GM12878 (cell line): ENCODE measurements around the gene PNMT. TPM values are rescaled to one million over a fixed set of nuclear protein-coding genes. Genes with fewer than 3 reads are reported as not detected.

Experiments
- BHLHE40 ChIP-seq, 2 experiments: fragments of 450-650 bp in 1 of 2; IDR thresholded peaks; 2 replicates each; pipeline ENCODE4 v1.6.1; 2011 to 2017; ENCODE audit warnings: low read depth in 2 of 2, borderline replicate concordance in 1 of 2, improper control_type of control experiment in 1 of 2, low read length in 1 of 2, mild to moderate bottlenecking in 1 of 2
- CHD2 ChIP-seq: IDR thresholded peaks from 2 replicates; pipeline ENCODE4 v1.6.1; 2011; ENCODE audit warnings: low read depth, low read length, improper control_type of control experiment, borderline replicate concordance
- CREB1 ChIP-seq: IDR thresholded peaks from 2 replicates; pipeline ENCODE4 v1.6.1; 2012; ENCODE audit warnings: low read depth, mild to moderate bottlenecking, inconsistent platforms
- ELK1 ChIP-seq: IDR thresholded peaks from 2 replicates; pipeline ENCODE4 v1.6.1; 2012; ENCODE audit warnings: low read depth, low read length, improper control_type of control experiment
- EP300 ChIP-seq, 2 experiments: fragments of 150-350 bp in 1 of 2; IDR thresholded peaks; 2 replicates each; pipeline ENCODE4 v1.6.1; 2011 to 2012; ENCODE audit warnings: low read depth in 2 of 2, low read length in 2 of 2, borderline replicate concordance in 1 of 2, improper control_type of control experiment in 1 of 2, inconsistent platforms in 1 of 2; ENCODE audit not compliant: control insufficient read depth in 1 of 2
- GABPA ChIP-seq: IDR thresholded peaks from 2 replicates; pipeline ENCODE4 v1.6.1; 2014; ENCODE audit warnings: antibody characterized with exemption, low read depth, mild to moderate bottlenecking, inconsistent platforms
- IRF4 ChIP-seq: IDR thresholded peaks from 2 replicates; pipeline ENCODE4 v1.6.1; 2011; ENCODE audit warnings: low read depth, low read length
- LARP7 ChIP-seq: fragments of 450-650 bp; IDR thresholded peaks from 2 replicates; pipeline ENCODE4 v1.6.1; 2017; ENCODE audit warnings: mild to moderate bottlenecking
- MXI1 ChIP-seq: fragments of 150-350 bp; IDR thresholded peaks from 2 replicates; pipeline ENCODE4 v1.6.1; 2011; ENCODE audit warnings: low read depth, mild to moderate bottlenecking, inconsistent platforms, low read length, improper control_type of control experiment
- NFIC ChIP-seq: IDR thresholded peaks from 2 replicates; pipeline ENCODE4 v1.6.1; 2012; ENCODE audit warnings: low read depth, mild to moderate bottlenecking, inconsistent platforms, low read length, moderate library complexity
- NR2C1 ChIP-seq: fragments of 450-650 bp; IDR thresholded peaks from 2 replicates; pipeline ENCODE4 v1.6.1; 2017; ENCODE audit warnings: antibody characterized with exemption, mild to moderate bottlenecking, moderate library complexity
- NRF1 ChIP-seq: conservative IDR thresholded peaks from 2 replicates; pipeline ENCODE4 v1.6.1; 2011; ENCODE audit warnings: mild to moderate bottlenecking, low read depth, low read length, improper control_type of control experiment
- RB1 ChIP-seq: fragments of 450-650 bp; formaldehyde crosslinking; IDR thresholded peaks from 2 replicates; pipeline ENCODE4 v1.6.1; 2017; ENCODE audit warnings: mild to moderate bottlenecking, borderline replicate concordance
- REST ChIP-seq: IDR thresholded peaks from 2 replicates; pipeline ENCODE4 v1.6.1; 2012; ENCODE audit warnings: mild to moderate bottlenecking, low read depth, low read length
- RUNX3 ChIP-seq: IDR thresholded peaks from 2 replicates; pipeline ENCODE4 v1.6.1; 2012; ENCODE audit warnings: low read length, inconsistent platforms
- SP1 ChIP-seq: IDR thresholded peaks from one replicate; pipeline ENCODE4 v1.6.1; 2011; ENCODE audit warnings: low read depth, low read length
- STAT1 ChIP-seq: fragments of 450-650 bp; conservative IDR thresholded peaks from 2 replicates; pipeline ENCODE4 v1.6.1; 2014; ENCODE audit warnings: antibody characterized with exemption, mild to moderate bottlenecking
- TAF1 ChIP-seq: IDR thresholded peaks from 2 replicates; pipeline ENCODE4 v1.6.1; 2011; ENCODE audit warnings: mild to moderate bottlenecking, low read depth, low read length, borderline replicate concordance
- WRNIP1 ChIP-seq: IDR thresholded peaks from 2 replicates; pipeline ENCODE4 v1.6.1; 2011; ENCODE audit warnings: low read depth, low read length, improper control_type of control experiment, borderline replicate concordance
- ZBTB11 ChIP-seq: fragments of 450-650 bp; formaldehyde crosslinking; IDR thresholded peaks from 2 replicates; pipeline ENCODE4 v1.5.0; 2022; ENCODE audit warnings: mild to moderate bottlenecking, missing genetic modification characterization
- ZNF207 ChIP-seq: fragments of 450-650 bp; IDR thresholded peaks from 2 replicates; pipeline ENCODE4 v1.6.1; 2014; ENCODE audit warnings: antibody characterized with exemption, mild to moderate bottlenecking, borderline replicate concordance
- ZNF24 ChIP-seq: fragments of 450-650 bp; IDR thresholded peaks from 2 replicates; pipeline ENCODE4 v1.6.1; 2017; ENCODE audit warnings: antibody characterized with exemption, mild to moderate bottlenecking
- polyA plus RNA-seq, 11 experiments: library from polyadenylated mRNA; depleted of rRNA in 4 of 11; unstranded in 6 of 11; stranded (reverse) in 5 of 11; fragments of >200 nt; fragmentation: Nextera tagmentation in 4 of 11; fragmentation: Illumina TruSeq in 1 of 11; extraction: Ambion mirVana in 4 of 11; extraction: Trizol in 1 of 11; gene quantifications; 1 replicate in 1 of 11; 2 replicates in 10 of 11; pipeline versions ENCODE4 v1.2.1 to v1.2.3, GENCODE V29; 2011 to 2016; ENCODE audit warnings: inconsistent platforms in 2 of 11, missing spikeins in 2 of 11, low read depth in 1 of 11
- total RNA-seq, 4 experiments: library from RNA; depleted of rRNA in 3 of 4; stranded (reverse); fragments of >200 nt in 3 of 4; fragmentation: Illumina TruSeq in 1 of 4; extraction: Trizol in 1 of 4; gene quantifications; 2 replicates each; pipeline versions ENCODE4 v1.2.1 to v1.2.3, GENCODE V29; 2013 to 2021

The PNMT gene
- total and polyA plus RNA-seq, 10 of the 15 experiments (the other 5 are each of a cell fraction or from before 2014, with no cell fraction given): not detected

- TF ChIP-seq WRNIP1 (no peak), RUNX3 (peak; percentile 78), NFIC (no peak), ZNF207 (peak; percentile 79; the same call in 1 of the 2 replicates), MXI1 (peak; percentile 84), ZNF24 (no peak), CREB1 (peak; percentile 64; the same call in 1 of the 2 replicates), IRF4 (0 out of 2 replicates have a peak, but pooled peaks have one; percentile 23), NR2C1 (peak; percentile 71), STAT1 (0 out of 2 replicates have a peak, but pooled peaks have one; percentile 31), ZBTB11 (peak; percentile 90), NRF1 (peak; percentile 47), SP1 (peak; percentile 45), GABPA (peak; percentile 91), TAF1 (0 out of 2 replicates have a peak, but pooled peaks have one; percentile 59), CHD2 (0 out of 2 replicates have a peak, but pooled peaks have one; percentile 28), REST (0 out of 2 replicates have a peak, but pooled peaks have one; percentile 34), LARP7 (peak; percentile 83), ELK1 (peak; percentile 72), EP300 (IDR thresholded peaks at IDR 0.05; ENCODE audit: borderline replicate concordance in 1 of 2, control insufficient read depth in 1 of 2, low read depth in 2 of 2, low read length in 2 of 2) (no peak), BHLHE40 (IDR thresholded peaks at IDR 0.05; ENCODE audit: borderline replicate concordance in 1 of 2, low read depth in 2 of 2, low read length in 1 of 2) (peak; percentile 7 to 82; a peak in 3 of 4 replicates), RB1 (peak; percentile 91)
Observed at GRCh38 chr17:39636927-39637736, 31.1 kb upstream of the PNMT start, which contains the start of gene STARD3 (continued).
